ENCODE data around the gene SLC6A17.

The SLC6A17 gene

DNA sequence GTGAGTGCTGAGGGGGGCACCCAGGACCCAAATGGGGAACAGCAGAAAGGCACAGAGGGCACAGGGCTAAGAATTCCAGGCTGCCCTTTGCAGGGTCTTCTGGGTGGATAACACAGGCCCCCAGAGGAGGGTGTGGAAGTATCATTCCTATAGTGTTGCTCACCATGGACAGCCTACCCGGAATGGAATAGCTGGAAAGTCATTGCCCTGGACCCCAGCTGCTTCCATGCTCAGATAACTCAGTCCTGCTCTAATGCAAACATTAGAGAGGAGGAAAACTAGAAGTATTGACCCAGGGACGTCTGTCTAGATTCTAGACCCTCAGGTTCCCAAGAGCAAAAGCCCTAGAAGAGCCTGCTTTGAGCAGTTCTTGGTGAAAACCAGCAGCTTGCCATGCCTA lies 24.7 kb downstream of the SLC6A17 start:
- no peak for DNase-seq (ENCODE audit: low read depth)

- no peak for DNase-seq (ENCODE audit: low read depth)
Measured at GRCh38 chr1:110176299-110176956, 26.1 kb downstream of the SLC6A17 start.

- DNase-seq (ENCODE audit: low read depth), result no peak
Measured at GRCh38 chr1:110177775-110178174, 27.5 kb downstream of the SLC6A17 start.

DNA sequence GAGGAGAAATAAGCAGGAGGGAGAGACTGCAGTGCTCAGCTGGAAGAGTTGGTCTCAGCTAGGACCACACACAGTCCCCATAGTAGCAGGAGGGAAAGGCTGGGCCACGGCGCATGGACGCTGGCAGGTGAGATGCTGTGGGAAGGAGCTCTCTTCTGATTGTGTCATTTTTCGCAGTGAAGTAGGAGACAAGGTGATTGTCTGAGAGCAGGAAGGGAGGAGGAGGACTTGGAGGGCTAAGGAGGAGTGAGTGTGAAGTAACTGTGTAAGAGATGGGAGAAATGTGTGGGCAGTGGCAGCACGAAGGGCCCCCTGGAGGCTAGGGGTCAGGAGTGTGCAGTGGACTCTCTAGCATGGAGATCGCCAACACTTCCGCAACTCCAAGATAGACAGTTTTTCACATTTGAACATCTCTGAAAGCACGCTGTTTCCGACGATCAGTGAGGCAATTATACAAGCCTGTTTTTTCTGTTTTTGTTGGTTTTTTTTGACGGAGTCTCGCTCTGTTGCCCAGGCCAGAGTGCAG lies 33.4 kb downstream of the SLC6A17 start:
- no peak for DNase-seq (ENCODE audit: low read depth)

DNA sequence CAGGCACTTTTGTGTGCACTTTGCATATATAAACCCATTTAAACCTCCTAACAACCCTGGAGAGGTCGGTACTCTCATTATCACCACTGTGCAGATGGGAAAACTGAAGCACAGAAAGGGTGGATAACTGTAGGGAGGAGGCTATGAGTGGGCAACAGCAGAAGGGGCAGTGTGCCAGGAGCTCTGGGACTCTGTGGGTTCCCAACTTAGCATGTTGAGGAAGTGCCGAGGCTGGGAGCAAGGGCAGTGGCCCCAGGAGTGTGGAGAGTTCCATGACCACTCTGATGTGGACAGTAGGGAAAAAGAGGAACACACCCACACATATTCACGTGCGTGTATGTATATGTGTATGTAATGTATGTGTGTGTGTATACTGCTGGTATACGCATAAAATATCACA lies 34.2 kb downstream of the SLC6A17 start:
- no peak for DNase-seq (ENCODE audit: low read depth)

DNA sequence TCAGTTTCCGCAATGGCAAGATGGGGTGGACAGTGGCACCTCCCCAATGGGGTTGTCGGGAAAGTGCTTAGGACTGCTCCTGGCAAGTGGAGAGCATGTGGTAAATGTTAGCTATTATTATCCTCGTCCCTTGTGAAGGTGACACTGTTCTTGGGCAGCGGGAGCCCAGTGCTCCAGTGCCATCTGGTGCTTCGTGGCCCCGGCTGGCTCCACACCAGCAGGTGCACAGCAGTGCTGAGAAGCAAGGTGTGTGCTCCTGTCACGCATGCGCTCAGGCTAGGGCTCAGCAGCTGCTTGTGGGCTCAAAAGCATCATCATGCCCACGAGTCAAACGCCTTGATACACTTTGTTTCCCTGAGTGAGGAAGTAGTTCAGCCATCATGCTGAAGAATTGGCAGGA lies 34.9 kb downstream of the SLC6A17 start:
- no peak for DNase-seq (ENCODE audit: low read depth)

DNA sequence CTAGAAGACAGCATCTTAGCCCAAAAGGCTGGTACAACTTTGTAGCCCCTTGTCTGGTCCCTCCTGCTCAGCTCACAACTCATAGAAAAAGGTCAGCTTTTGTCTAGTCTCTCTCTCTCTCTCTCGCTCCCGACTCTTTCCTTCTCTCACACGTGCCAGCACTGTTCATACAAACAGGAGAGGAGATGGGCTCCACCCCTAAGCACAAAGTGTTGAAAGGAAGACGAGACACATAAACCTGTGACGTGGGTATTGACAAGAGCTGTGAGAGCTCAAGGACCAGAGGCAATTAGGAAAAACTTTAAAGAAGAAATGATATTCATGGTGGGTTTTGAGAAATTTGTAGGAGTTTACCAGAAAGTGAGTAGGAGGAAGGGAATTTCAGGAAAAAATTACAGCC lies 36.3 kb downstream of the SLC6A17 start:
- no peak for DNase-seq (ENCODE audit: low read depth)

GRCh38 chr1:110187139-110187890 lies 37.0 kb downstream of the SLC6A17 start:
- DNase-seq (ENCODE audit: low read depth), result no peak

DNA sequence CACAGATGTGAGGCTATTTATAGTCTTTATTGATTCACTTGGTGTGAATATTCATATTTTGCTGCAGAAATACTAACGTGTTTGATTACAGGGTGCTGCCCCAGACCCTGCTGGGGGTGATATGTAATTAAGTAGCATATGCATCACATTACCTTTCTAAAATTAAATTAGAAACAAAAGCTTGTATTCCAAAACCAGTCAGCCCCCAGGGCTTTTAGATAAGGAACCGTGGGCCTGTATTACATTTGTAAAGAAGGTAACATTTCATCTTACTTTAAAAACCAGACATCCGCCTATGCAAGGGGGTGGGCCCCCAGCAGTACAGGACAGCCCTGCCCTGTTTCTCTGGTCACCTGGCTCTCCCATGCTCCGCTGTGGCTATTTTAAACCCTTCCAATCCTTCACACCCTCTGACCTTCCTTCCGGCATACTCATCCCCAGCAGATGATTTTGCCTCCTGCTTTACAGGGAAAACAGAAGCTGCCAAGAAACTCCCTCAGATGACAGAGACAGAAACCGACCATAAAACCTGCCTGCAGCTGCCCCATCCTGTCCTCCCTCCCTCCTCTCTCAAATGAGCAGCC lies 37.8 kb downstream of the SLC6A17 start:
- no peak for DNase-seq (ENCODE audit: low read depth)

DNA sequence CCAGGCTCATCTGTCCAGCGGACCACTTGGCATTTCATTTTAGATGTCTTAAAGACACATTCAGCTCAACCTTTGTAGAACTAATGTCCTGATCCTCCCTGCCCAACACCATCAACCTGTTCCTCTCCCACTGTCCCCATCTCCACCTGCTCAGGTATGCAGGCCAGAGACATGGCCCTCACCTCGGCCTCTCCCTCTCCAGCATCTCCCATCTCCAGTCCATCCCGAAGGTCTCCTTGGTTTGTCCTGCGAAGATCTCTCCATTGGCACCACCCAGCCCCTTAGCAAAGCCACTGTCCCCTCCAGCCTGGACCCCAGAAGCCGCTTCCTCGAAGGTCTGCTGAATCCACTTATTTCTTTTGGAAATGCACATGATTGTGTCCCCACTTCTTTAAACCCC lies 38.9 kb downstream of the SLC6A17 start:
- DNase-seq (ENCODE audit: low read depth), result no peak

DNA sequence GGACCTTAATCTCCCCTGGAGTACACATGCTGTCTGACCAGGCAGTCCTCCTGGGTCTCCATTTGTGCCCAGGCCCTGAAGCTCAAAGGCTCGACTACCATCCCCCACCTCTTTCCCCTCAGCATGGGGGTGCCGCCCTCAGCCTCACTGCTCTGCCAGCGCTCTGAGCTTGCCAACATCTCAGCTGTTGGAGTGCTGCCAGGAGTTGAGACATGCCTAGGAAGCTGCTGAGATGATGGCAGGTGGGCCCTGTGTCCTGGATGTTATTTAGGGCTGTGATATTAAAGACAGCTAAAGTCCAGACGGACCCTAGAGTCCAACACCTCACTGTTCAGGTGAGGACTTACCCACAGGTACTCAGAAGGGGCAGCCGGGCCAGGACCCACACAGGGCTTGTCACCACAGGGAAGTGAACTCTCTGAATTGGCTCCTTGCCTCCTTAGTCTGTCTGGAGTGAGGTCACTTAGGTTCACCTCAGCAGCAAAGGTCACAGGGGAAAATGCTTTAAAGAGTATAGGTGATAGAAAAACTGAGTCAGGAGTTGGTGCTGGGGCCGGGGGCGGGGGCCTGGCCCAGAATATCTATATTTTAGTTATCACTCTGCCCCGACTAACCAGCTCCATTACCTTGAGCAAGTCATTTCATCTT lies 40.1 kb downstream of the SLC6A17 start:
- no peak for DNase-seq (ENCODE audit: low read depth)

GRCh38 chr1:110192541-110192940 lies 42.2 kb downstream of the SLC6A17 start:
- no peak for DNase-seq (ENCODE audit: low read depth)

DNA sequence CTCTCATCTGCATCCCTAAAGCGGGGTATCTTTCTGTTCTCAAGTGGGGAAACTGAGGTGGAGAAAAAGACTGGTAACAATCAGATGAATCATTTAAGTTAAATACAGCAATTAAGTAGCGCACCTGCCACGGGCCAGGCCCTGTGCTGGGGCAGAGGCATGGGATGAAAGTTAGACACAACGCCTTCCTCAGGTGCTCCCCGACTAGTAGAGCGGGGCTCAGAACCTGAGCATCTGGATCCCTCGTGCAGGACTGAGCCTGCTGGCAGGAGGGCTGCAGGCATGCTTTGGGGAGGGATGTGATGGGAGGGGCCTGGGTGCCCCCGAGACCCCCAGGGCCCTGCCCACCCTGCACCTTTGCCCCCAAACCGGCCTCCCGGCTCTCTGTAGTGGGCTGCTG lies 44.9 kb downstream of the SLC6A17 start:
- no peak for DNase-seq (ENCODE audit: low read depth)

GRCh38 chr1:110196917-110197765 lies 46.8 kb downstream of the SLC6A17 start:
- DNase-seq (ENCODE audit: low read depth), result peak; percentile 26

DNA sequence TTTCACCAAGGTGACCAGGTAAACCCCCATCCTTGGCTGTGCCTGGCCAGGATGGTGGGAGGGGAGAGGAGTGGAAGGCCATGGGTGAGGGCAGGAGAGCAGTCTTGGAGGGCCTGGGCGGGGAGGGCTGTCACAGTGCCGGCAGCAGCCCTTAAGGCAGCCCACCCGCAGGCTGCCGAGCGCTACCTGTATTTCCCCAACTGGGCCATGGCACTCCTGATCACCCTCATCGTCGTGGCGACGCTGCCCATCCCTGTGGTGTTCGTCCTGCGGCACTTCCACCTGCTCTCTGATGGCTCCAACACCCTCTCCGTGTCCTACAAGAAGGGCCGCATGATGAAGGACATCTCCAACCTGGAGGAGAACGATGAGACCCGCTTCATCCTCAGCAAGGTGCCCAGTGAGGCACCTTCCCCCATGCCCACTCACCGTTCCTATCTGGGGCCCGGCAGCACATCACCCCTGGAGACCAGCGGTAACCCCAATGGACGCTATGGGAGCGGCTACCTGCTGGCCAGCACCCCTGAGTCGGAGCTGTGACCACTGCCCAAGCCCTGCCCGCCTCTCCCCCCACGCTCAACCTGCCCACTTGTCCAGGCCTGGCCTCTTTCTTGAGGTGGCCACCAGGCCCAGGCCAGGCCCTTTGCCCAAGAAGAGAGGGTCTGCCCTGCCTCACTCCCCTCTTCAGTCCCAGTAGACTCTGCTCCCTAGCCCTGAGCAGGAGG lies 47.8 kb downstream of the SLC6A17 start:
- no peak for DNase-seq (ENCODE audit: low read depth)

- no peak for DNase-seq (ENCODE audit: low read depth)
Measured at GRCh38 chr1:110198746-110199145, 48.5 kb downstream of the SLC6A17 start.

DNA sequence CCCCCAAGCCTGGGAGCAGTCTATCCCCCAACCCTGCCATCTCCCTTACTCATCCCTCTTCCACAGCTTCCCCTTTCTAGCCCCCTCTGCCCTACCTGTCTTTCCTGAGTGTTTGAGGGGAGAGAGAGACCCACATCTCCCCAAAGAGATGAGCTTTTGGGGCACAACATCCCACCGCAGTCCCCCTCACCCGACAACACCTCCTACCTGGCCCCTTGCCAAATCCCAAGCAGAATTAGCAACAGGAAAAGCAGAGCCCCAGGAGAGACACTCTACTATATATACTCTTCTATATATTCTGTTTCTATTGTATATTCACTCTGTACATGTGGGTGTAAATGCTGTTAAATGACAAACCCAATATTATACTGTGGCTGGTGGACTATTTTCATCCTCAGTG lies 49.9 kb downstream of the SLC6A17 start:
- DNase-seq (ENCODE audit: low read depth), result no peak

DNA sequence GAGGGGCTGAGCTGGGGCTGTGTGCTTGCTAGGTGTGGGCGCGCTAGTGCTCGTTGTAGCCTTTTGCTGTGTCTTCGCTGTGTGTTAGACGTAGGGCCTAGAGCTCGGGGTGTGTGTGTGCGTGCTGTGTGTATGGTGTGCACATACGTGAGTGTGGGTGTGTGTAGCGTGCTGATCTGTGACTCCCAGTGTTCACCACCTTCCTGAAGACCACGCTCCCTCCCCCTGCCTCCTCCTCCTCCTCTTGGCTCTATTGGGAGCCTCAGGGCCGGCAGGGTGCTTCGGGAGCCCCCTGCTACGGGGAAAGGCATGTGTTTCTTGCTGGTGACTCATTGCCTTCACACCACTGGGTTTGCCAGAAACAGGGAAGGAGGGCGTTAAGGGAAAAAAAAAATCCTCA lies 50.4 kb downstream of the SLC6A17 start:
- no peak for DNase-seq (ENCODE audit: low read depth)

DNA sequence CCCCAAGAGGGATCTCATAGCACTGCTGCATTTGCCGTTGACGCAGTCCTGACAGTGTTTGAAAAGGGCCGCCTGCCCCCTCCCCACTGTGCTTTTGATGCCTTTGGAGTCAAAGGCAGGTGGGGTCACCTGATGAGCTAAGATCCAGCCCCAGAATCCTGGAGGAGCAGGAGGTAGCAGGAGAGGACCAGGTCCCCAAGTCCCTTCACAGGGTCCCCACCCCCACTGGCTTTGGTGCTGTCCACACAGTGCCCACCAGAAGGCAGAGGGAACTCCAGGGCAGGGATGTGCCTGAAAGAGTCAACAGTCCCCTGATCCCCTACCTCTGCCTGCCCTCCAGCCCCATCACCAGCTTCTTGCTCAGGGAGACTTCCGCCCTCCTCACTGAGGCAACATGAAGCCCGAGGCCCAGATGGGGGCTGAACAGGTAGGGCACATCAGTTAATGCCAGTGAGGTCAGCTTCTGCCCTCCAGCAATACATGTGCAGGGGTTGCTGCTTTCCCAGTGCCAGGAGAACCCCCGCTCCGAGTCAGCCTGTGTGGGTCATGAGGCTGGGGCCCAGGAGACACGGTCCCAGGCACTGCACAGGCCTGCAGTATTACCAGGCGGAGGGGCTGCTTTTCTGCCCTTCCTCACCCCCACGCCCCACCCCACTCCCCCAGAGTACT lies 51.0 kb downstream of the SLC6A17 start:
- no peak for DNase-seq (ENCODE audit: low read depth)

DNA sequence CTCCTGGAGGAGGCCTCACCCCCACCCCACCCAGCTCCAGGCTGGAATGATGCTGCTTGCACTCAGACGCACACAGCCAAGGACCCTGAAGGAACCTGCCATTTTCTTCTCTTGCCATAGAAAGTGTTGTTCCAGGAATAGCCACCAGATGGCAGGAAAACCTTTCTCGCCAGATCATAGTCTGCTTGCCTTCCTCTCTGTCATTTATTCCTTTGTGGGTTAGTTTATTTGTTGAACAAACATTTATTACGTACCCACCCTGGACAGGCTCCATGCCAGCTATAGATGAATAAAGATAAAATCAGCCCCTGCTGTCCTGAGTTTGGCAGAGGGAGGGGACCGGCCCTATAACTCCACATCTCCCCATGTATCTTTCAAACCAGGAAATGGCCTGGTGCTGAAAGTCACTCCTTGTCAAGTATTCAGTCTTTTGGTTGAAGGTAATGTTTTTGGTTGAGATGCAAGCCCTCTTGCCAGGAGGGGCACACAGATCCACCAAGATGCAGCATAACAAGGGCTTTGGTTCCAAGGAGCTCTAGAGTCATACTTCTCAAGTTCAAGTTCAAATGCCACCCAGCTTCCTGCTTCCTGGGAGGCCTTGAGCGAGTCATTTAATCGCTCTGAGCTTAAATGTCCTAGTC lies 52.8 kb downstream of the SLC6A17 start:
- DNase-seq (ENCODE audit: low read depth), result peak; percentile 63

Measured in activated gamma-delta T cell treated with anti-CD3 and anti-CD28 coated beads, Interleukin-2, amount 50 U/mL, for 16 hours (primary cell).